Lower lobe of right lung (tissue), 2 donors: ENCODE measurements around the gene CDH1. TPM values are rescaled to one million over a fixed set of nuclear protein-coding genes. Genes with fewer than 3 reads are reported as not detected.

ENCODE experiments used
- ATAC-seq, 2 donors: fragments of 200-7000 bp; cut with Tn5 transposase; one replicate each; pipeline ENCODE4 v1.9.1; 2020 to 2022; ENCODE audit warnings: mild to moderate bottlenecking in 2 of 2, moderate library complexity in 2 of 2
- DNase-seq: peaks from one replicate; pipeline ENCODE4 v3.0.0-alpha.2; 2020
- H3K27ac ChIP-seq: fragments of 200-600 bp; one replicate; pipeline ENCODE4 v1.8.0; 2022
- H3K27me3 ChIP-seq: fragments of 200-600 bp; one replicate; pipeline ENCODE4 v1.8.0; 2022; ENCODE audit warnings: low read depth
- H3K36me3 ChIP-seq: fragments of 200-600 bp; one replicate; pipeline ENCODE4 v1.8.0; 2022; ENCODE audit warnings: mild to moderate bottlenecking
- H3K4me1 ChIP-seq: fragments of 200-600 bp; one replicate; pipeline ENCODE4 v1.8.0; 2022
- H3K4me3 ChIP-seq: fragments of 200-600 bp; one replicate; pipeline ENCODE4 v1.8.0; 2022; ENCODE audit warnings: mild to moderate bottlenecking
- H3K9me3 ChIP-seq: fragments of 200-600 bp; one replicate; pipeline ENCODE4 v1.8.0; 2022
- intact Hi-C: fragments of 100-400 bp; cut with DNase I; formaldehyde crosslinking; loops from one replicate; pipeline ENCODE4 v1.11.0; 2022
- total RNA-seq: library from RNA; stranded (reverse); fragmentation: NEBNext Ultra II Directional; extraction: Animal tissue kit (Norgen Biotek cat#: 25700); gene quantifications from one replicate; pipeline ENCODE4 v1.2.1, GENCODE V29; 2021
- TF ChIP-seq, protein P1 (sequence below): fragments of 200-600 bp; IDR thresholded peaks from one replicate; pipeline ENCODE4 v1.8.0; 2022; ENCODE audit warnings: antibody characterized with exemption, mild to moderate bottlenecking
- donor health status: DM: no; HTN: yes; CAD: no; lungs with severe emphysema.

The CDH1 gene
- total RNA-seq, 1 donor from 2014 or later = 127 TPM

DNA sequence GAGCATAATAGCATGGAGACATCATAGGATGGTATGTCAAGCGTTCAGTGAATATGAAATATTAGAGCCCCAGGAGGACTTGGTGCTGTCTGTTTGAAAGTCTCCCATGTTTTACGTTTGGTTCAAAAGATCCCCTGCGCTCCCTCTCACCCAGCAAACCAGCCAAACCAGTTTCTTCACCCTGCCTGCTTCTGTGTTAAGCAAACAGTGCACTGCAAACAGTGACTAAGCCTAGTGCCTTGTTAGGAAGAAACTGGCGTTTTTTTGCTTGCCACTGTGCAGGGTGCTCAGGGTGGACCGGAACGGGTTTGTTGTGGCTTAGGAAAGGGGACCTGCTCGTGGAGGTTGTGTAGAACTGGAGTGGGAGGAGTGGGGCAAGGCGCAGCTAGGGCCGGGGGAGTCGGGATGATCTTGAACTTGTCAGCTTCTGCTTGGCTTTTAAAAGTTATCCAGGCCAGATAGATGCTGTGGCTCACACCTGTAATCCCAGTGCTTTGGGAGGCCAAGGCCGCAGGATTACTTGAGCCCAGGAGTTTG, 7.7 kb downstream of the CDH1 start:
- Histone ChIP-seq H3K27me3 (no peaks in the 10 kb centered on the region), H3K9me3 (no peaks in the 10 kb centered on the region), H3K36me3 (no peaks in the 10 kb centered on the region), H3K4me3 (no peak overlapping the region), H3K4me1 (peaks cover 36% of the 10 kb centered on the region), H3K27ac (peak overlapping the region; percentile 64)
- TF ChIP-seq, protein P1, sequence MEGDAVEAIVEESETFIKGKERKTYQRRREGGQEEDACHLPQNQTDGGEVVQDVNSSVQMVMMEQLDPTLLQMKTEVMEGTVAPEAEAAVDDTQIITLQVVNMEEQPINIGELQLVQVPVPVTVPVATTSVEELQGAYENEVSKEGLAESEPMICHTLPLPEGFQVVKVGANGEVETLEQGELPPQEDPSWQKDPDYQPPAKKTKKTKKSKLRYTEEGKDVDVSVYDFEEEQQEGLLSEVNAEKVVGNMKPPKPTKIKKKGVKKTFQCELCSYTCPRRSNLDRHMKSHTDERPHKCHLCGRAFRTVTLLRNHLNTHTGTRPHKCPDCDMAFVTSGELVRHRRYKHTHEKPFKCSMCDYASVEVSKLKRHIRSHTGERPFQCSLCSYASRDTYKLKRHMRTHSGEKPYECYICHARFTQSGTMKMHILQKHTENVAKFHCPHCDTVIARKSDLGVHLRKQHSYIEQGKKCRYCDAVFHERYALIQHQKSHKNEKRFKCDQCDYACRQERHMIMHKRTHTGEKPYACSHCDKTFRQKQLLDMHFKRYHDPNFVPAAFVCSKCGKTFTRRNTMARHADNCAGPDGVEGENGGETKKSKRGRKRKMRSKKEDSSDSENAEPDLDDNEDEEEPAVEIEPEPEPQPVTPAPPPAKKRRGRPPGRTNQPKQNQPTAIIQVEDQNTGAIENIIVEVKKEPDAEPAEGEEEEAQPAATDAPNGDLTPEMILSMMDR = no peak
- peak; percentile 71 for DNase-seq
- intact Hi-C loops = no loop called here
- peak; percentile 89 to 93 for ATAC-seq

DNA sequence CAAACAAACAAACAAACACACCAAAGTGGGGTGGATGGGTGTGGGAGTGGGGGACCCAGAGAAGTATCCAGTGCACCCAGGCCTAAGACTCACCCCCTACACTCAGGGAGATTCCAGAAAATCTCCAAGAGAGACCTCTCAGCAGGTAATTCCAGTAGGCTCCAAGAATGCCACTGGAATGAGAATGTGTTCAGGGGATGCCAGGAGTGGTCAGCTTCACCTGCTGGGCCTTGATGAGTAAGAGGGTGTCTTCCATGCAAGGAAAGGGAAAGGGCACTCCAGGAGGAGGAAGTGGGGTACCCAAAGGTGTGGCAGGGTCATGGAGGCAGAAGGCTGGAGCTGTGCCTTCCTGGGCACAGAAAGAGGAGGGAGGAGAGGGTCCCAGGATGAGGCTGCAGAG, 9.9 kb downstream of the CDH1 start:
- no peaks in the 10 kb centered on the region for H3K27me3 ChIP-seq
- ATAC-seq (no peak), DNase-seq (no peak)
- no peaks in the 10 kb centered on the region for H3K9me3 ChIP-seq
- TF ChIP-seq, protein P1 = no peak
- peaks cover 27% of the 10 kb centered on the region for H3K4me1 ChIP-seq
- intact Hi-C loops = no loop called here
- H3K27ac ChIP-seq = no peak overlapping the region
- H3K4me3 ChIP-seq = no peak overlapping the region
- no peaks in the 10 kb centered on the region for H3K36me3 ChIP-seq

DNA sequence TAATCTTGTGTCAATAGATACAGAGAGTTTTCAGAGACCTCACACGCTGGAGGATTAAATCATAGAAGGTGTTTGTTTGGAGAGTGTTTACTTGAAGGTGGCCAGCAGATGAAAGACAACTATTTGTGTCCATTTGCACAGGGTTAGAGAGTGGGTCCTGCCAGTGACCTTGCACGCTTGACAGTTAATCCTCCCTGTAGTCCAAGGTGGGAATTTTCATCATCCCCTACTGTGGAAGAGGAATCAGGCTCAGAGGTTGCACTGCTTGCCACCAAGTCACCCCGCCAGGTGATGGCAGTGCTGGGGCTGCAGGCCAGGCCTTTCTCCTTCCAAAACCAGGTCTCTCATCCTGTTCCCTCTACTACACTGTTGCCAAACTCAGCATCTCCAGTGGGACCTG, 12.3 kb downstream of the CDH1 start:
- TF ChIP-seq, protein P1 = no peak
- Histone ChIP-seq H3K27ac (no peak overlapping the region), H3K4me1 (peaks cover 8% of the 10 kb centered on the region), H3K4me3 (no peak overlapping the region), H3K27me3 (no peaks in the 10 kb centered on the region), H3K9me3 (no peaks in the 10 kb centered on the region), H3K36me3 (no peaks in the 10 kb centered on the region)
- intact Hi-C loops = no loop called here
- ATAC-seq = no peak
- DNase-seq = no peak

DNA sequence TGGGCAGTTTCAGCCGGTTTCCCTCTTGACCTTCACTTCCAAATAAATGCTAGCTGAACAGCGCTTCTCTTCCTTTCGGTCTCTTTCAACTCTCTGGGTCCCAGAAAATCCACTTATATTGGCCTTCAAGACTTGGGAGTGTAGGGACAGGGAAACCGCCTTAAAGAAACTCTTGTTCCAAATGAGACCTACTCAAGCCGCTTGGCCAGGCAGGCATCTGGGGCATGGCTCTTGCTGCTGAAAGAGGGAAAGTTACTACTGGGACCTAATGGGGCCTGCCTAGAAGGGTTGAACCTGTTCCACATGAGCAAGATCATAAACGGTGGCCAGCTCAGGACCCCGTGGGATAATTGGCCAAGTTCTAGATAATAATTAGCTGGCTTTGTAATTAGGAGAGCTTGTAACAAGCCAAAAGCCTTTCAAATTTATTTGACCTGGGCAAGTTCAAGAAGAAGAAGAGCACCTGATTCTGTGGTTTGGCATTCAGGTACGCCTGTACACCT, 13.2 kb downstream of the CDH1 start:
- intact Hi-C loops = no loop called here
- no peaks in the 10 kb centered on the region for H3K9me3 ChIP-seq
- H3K27ac ChIP-seq = peak overlapping the region; percentile 24
- ATAC-seq (peak; percentile 14 to 18), DNase-seq (no peak)
- H3K4me3 ChIP-seq = no peak overlapping the region
- peaks cover 8% of the 10 kb centered on the region for H3K4me1 ChIP-seq
- no peaks in the 10 kb centered on the region for H3K36me3 ChIP-seq
- TF ChIP-seq, protein P1 = no peak
- no peaks in the 10 kb centered on the region for H3K27me3 ChIP-seq

DNA sequence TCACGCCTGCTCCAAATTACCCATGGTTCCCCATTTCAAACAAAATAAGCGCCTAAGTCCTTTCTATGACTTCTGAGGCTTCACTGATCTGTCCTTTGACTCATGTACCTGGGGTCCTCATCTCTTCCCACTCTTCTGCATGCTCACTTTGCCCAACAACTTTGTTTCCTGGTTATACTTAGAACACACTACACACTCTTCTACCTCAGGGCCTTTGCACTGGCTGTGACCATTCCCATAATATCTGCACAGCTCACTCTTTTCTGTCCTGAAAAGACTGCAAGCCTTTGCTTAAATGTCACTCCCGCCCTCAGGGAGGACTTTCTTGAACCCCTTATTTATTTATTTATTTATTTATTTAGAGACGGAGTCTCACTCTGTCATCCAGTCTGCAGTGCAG, 14.1 kb downstream of the CDH1 start:
- ATAC-seq = no peak
- Histone ChIP-seq H3K4me1 (peaks cover 8% of the 10 kb centered on the region), H3K36me3 (no peaks in the 10 kb centered on the region), H3K27me3 (no peaks in the 10 kb centered on the region), H3K9me3 (no peaks in the 10 kb centered on the region), H3K27ac (no peak overlapping the region), H3K4me3 (no peak overlapping the region)
- TF ChIP-seq, protein P1 = no peak
- intact Hi-C loops = no loop called here
- DNase-seq = no peak
